HG03378 (cell line): Measurements from ENCODE around the gene PRRG2.

Experiments
- ATAC-seq: cut with Tn5 transposase; IDR thresholded peaks from one replicate; pipeline ENCODE4 v1.9.1; 2021; ENCODE audit warnings: mild to moderate bottlenecking, moderate library complexity; ENCODE audit not compliant: unreplicated experiment

The PRRG2 gene

DNA sequence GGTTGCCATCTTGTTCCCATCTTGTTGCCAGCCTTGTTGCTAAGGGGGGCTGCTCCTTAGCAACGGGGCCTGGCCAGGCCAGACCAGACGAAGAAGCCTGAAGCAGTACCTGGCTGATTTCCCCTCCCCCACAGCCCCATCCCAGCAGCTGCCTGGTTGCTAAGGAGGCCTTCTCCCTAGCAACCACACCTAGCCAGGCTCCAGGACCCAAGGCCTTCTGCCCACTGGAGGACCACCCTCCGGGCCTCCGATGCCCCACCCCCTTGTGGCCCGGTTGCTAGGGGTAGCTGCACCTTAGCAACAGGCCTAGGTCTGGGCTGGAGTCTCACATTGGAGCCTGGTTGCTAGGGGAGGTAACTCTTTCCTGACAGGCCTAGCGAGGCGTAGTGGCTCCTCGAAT, 3.9 kb downstream of the PRRG2 start:
- ATAC-seq = no peak

GRCh38 chr19:49587227-49587626, 6.1 kb downstream of the PRRG2 start:
- ATAC-seq = no peak

GRCh38 chr19:49588365-49589122, 7.4 kb downstream of the PRRG2 start:
- no peak for ATAC-seq

GRCh38 chr19:49589502-49589905, 8.4 kb downstream of the PRRG2 start:
- ATAC-seq = no peak

DNA sequence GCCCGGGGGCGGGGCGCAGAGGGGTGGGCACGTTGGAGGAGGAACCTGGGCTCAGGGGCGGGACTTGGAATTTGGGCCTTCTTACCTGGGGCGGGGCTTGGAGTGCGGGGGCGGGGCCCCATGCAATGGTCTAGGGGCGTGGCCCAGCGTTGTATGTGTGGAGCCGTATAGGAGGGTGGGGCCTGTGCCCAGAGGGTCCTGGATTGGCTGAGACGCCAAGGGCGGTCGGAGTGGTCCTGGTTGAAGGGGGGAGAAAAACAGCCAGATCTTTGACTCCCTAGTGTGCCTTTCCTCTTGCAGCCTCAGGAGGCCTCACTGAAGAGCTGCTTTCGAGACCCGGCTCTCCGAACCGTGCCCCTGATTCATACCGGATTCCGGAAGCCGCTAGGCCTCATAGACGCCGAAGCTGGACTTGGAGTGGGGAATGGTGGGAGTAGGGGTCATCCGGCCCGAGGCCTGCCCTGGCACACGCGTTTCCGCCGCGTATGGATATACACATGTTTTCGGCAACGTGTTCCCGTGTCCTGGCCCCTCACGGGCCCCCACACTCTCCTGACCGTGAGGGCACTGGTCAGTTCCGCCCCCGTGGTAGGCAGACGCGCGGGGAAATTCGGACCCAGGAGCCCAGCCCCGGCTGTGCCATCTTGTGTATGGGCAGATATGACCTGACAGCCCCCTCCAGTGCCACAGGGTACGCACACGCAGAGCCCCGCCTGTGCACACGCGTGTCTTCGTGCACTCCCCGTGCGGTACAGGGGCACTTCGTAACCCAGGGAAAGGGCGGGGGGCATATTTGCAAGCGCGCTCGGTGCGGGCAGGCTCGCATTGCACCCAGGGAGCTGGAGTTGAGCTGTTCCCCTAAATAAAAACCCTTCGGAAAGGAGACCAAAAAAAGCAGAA, 9.2 kb downstream of the PRRG2 start:
- peak; percentile 63 for ATAC-seq

DNA sequence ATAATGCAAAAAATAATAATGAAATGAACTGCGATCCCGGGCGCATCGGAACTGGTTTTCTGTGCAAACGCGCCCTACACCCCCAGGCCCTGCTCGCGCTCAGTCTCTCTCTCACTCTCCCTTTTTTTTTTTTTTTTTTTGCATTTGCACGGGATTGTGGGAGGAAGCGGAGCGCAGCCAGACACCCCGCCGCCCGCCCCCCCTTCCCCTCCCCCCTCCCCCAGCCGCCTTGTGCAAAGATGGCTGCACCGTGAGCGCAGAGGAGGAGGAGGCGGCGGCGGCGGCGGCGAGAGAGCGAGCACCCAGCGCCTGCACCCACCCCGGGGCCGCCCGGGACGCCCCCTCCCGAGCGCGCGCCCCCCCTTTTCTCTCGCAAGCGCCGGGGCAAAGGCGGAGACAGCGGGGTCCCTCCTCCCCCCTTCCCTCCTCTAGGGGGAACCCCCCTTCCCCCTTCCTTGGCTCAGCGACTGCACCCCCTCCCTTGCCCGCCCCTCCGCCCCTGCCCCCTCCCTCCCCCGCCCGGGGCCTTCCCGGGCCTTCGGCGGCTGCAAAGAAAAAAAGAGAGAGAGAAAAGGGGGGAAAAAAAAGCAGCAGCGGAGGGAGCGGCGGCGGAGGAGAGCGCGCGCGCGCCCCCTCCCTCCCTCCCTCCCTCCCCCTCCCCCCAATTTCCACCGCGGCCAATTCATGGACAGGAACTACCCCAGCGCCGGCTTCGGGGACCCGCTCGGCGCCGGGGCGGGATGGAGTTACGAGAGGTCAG, 10.0 kb downstream of the PRRG2 start, which contains the start of gene PRR12:
TSS of gene PRR12 (plus strand) at position 212 of the 760 bp plus-strand sequence. CDS start at position 685, 473 bp downstream.
- ATAC-seq = no peak

GRCh38 chr19:49591731-49592485, 10.8 kb downstream of the PRRG2 start:
- no peak for ATAC-seq

DNA sequence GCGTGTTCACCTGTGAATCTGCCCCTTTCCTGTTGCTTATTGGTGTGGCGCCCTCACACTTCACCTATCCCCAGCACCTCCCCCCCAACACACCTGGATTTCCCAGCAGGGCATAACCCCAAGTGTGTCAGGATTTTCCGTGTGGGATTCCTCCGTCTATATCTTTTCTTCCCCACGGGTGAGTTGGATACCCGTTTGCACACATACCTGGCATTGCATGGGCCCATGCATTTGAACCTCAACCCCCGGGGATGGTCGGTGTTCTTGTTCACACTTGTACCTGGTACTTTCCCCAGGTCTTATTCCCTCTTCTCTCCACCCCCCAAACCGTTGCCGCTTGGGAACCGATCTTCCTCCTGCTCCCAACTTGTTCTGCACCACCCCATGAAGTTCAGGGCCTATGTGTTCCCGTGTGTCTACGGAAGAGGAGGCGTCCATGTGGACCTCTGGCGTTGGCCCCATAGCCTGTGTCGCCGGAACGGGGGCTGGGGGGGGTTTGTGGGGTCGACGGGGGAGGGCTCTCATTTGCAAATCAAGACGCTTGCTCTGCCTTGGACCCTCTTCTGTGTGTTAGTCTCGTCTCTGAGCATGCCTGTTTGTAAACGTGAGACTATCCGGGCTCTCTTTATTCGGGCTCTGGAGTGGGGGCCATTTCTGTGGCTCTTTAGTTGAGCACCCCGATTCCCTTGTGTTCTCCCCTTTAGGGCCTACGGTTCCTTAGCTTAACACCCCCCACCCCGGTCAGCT, 11.5 kb downstream of the PRRG2 start:
- ATAC-seq = no peak

DNA sequence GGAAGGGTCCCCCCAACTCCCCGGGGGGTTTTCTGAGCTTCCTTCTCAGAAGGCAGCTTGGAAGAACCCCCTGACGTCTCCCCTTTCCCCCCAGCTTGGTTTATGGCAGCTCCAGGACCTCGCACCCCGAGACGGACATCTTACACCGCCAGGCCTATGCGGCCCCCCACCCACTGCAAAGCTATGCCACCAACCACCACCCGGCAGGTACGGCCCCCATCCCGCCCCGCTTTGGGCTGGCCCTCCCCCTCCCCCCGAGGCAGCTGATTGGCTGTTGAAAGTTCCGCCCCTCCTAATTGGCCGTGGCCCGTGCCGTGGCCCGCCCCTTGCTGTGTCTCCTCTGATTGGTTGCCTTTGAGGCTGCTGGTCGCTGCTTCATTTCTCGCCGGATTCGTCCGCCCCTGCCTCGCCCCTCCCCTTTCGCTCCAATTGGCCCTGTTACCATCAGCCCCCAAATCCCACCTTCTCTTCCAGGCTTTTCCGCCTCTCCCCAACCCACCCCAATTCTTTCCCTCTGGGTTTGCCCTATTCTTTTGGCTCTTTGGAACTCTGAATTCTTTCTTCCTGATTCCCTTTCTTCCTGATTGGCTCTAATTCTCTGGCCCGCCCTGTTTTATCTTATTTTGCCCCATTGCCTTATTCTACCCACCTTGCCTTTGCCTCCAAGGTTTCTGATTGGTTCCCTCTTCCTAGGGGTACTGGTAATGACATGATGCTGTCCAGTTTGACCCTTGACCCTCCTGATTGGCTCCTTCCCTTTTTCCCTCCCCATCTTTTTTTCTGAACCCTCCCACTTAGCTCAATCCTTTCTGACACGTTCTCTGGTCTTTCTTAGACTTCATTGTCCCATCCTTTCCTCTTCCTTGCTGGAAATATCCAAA, 12.4 kb downstream of the PRRG2 start:
- ATAC-seq = peak; percentile 37

GRCh38 chr19:49594157-49594992, 13.3 kb downstream of the PRRG2 start:
- ATAC-seq = no peak

GRCh38 chr19:49594993-49595818, 14.1 kb downstream of the PRRG2 start:
- ATAC-seq = no peak

- ATAC-seq = no peak
Measured at GRCh38 chr19:49595819-49596404, 14.8 kb downstream of the PRRG2 start.

GRCh38 chr19:49596407-49596806, 15.3 kb downstream of the PRRG2 start:
- no peak for ATAC-seq

DNA sequence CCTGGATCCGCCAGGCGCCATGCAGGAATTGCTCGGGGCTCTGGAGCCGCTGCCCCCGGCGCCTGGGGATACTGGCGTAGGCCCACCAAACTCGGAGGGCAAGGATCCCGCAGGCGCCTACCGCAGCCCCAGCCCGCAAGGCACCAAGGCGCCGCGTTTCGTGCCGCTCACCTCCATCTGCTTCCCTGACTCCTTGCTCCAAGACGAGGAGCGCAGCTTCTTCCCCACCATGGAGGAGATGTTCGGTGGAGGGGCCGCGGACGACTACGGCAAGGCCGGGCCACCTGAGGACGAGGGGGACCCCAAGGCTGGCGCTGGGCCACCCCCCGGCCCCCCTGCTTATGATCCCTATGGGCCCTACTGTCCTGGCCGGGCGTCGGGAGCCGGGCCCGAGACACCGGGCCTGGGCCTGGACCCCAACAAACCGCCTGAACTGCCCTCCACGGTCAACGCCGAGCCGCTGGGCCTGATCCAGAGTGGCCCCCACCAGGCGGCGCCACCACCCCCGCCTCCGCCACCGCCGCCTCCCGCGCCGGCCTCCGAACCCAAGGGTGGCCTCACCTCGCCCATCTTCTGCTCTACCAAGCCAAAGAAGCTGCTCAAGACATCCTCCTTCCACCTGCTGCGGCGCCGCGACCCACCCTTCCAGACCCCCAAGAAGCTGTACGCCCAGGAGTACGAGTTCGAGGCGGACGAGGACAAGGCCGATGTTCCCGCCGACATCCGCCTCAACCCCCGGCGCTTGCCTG, 16.0 kb downstream of the PRRG2 start:
- ATAC-seq = no peak

GRCh38 chr19:49597703-49597974, 16.5 kb downstream of the PRRG2 start:
- ATAC-seq = no peak
